22Rv1 (cell line): ENCODE results near the gene SLC19A1.

Experiments
- ZFX ChIP-seq: fragments of 450-650 bp; IDR thresholded peaks from 2 replicates; pipeline ENCODE4 v1.6.1; 2017; ENCODE audit warnings: antibody characterized with exemption, borderline replicate concordance
- TF ChIP-seq, protein P1 (sequence below): fragments of 450-650 bp; IDR thresholded peaks from 2 replicates; pipeline ENCODE4 v1.5.1; 2017; ENCODE audit warnings: mild to moderate bottlenecking

DNA sequence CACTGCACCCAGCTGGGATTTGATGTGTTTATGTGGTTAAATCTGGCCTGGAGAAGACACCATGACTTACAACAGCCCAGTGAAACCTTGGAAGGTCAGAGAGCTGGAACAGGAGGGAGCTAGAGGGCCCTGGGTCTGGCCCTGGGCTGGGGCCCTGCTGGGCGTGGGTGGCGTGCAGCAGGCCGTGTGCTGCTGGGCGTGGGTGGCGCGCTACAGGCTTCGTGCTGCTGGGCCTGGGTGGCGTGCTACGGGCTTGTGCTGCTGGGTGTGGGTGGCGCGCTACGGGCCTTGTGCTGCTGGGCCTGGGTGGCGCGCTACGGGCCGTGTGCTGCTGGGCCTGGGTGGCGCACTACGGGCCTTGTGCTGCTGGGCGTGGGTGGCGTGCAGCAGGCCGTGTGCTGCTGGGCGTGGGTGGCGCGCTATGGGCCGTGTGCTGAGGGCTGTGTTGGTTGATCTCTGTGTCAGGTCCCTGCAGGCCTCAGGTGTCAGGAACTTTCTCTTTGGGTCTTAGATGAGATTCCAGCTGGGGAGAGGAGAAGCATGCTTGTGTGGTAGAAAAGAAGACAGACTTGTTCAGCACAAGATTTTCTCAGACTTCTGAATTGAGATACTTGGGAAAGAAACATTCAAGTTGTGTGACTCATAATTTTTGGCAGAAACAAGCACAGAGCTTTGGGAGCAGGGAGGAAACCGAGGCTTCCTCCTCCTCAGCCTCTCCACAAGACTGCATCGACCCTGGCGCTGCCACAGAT lies 71.3 kb downstream of the SLC19A1 start:
- TF ChIP-seq ZFX, result no peak
- TF ChIP-seq, protein P1, sequence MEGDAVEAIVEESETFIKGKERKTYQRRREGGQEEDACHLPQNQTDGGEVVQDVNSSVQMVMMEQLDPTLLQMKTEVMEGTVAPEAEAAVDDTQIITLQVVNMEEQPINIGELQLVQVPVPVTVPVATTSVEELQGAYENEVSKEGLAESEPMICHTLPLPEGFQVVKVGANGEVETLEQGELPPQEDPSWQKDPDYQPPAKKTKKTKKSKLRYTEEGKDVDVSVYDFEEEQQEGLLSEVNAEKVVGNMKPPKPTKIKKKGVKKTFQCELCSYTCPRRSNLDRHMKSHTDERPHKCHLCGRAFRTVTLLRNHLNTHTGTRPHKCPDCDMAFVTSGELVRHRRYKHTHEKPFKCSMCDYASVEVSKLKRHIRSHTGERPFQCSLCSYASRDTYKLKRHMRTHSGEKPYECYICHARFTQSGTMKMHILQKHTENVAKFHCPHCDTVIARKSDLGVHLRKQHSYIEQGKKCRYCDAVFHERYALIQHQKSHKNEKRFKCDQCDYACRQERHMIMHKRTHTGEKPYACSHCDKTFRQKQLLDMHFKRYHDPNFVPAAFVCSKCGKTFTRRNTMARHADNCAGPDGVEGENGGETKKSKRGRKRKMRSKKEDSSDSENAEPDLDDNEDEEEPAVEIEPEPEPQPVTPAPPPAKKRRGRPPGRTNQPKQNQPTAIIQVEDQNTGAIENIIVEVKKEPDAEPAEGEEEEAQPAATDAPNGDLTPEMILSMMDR, result no peak
